Keratinocyte (primary cell): Measurements from ENCODE around the gene GALNT7. TPM values are rescaled to one million over a fixed set of nuclear protein-coding genes. Genes with fewer than 3 reads are reported as not detected.

Experiments
- DNase-seq: peaks from one replicate; pipeline ENCODE4 v3.0.0-alpha.2; 2011; ENCODE audit warnings: low read depth, missing footprints, low spot score
- FAIRE-seq: peaks from 2 replicates; lab custom pipeline; 2011; peaks lifted over from hg19 to GRCh38; lab: Jason Lieb, UNC
- H2AFZ ChIP-seq: 2 replicates; pipeline ENCODE4 v1.6.0; 2012; ENCODE audit warnings: low read length, control low read depth, inconsistent platforms; ENCODE audit not compliant: control insufficient read depth
- H3K27ac ChIP-seq: 2 replicates; pipeline ENCODE4 v1.5.1; 2011; ENCODE audit warnings: low read length; ENCODE audit not compliant: control insufficient read depth, insufficient read depth
- H3K27me3 ChIP-seq: 3 replicates; pipeline ENCODE4 v1.6.0; 2011; ENCODE audit warnings: low read length; ENCODE audit not compliant: control insufficient read depth, insufficient read depth; ENCODE audit errors: extremely low read depth
- H3K36me3 ChIP-seq, 2 experiments: 2 replicates in 1 of 2; 3 replicates in 1 of 2; pipeline ENCODE4 v1.5.1; 2011; ENCODE audit warnings: low read length in 2 of 2, mild to moderate bottlenecking in 1 of 2; ENCODE audit not compliant: control insufficient read depth in 2 of 2, insufficient read depth in 2 of 2; ENCODE audit errors: extremely low read depth in 1 of 2
- H3K4me1 ChIP-seq: 3 replicates; pipeline ENCODE4 v1.5.1; 2011; ENCODE audit warnings: low read length; ENCODE audit not compliant: control insufficient read depth, insufficient read depth; ENCODE audit errors: extremely low read depth
- H3K4me2 ChIP-seq: 3 replicates; pipeline ENCODE4 v1.6.0; 2011; ENCODE audit warnings: low read depth, low read length; ENCODE audit not compliant: control insufficient read depth, insufficient read depth; ENCODE audit errors: extremely low read depth
- H3K4me3 ChIP-seq, 3 experiments: fragments of 200-600 bp in 1 of 3; sonication (generic) in 1 of 3; 2 replicates in 2 of 3; 3 replicates in 1 of 3; pipeline ENCODE4 v1.5.1; 2011 to 2016; ENCODE audit warnings: low read length in 3 of 3, mild to moderate bottlenecking in 3 of 3, control low read depth in 2 of 3, inconsistent platforms in 1 of 3, low read depth in 1 of 3, mixed read lengths in 1 of 3, mixed run types in 1 of 3, moderate library complexity in 1 of 3; ENCODE audit not compliant: control insufficient read depth in 2 of 3, insufficient read depth in 2 of 3; ENCODE audit errors: extremely low read depth in 1 of 3
- H3K79me2 ChIP-seq: 2 replicates; pipeline ENCODE4 v1.6.0; 2012; ENCODE audit warnings: low read length; ENCODE audit not compliant: control insufficient read depth, insufficient read depth
- H3K9ac ChIP-seq: 3 replicates; pipeline ENCODE4 v1.6.0; 2011; ENCODE audit warnings: low read length; ENCODE audit not compliant: control insufficient read depth, insufficient read depth; ENCODE audit errors: extremely low read depth
- H3K9me1 ChIP-seq: 3 replicates; pipeline ENCODE4 v1.6.0; 2011; ENCODE audit warnings: low read length; ENCODE audit not compliant: control insufficient read depth, insufficient read depth; ENCODE audit errors: extremely low read depth
- H3K9me3 ChIP-seq: 2 replicates; pipeline ENCODE4 v1.5.1; 2012; ENCODE audit warnings: low read depth, low read length; ENCODE audit not compliant: control insufficient read depth
- H4K20me1 ChIP-seq: 3 replicates; pipeline ENCODE4 v1.6.0; 2011; ENCODE audit warnings: low read length; ENCODE audit not compliant: control insufficient read depth, insufficient read depth; ENCODE audit errors: extremely low read depth
- EZH2 ChIP-seq: IDR thresholded peaks from one replicate; pipeline ENCODE4 v1.6.1; 2012; ENCODE audit warnings: inconsistent platforms, mild to moderate bottlenecking, low read length, moderate library complexity
- dilution Hi-C: fragments of 300-500 bp; cut with MboI; formaldehyde crosslinking; loops from one replicate; pipeline ENCODE4 v1.7.0; 2020; ENCODE audit warnings: low sequenced_read_pairs; ENCODE audit not compliant: extremely low pct_ligation_motif_present
- polyA plus RNA-seq, 5 experiments: library from polyadenylated mRNA; depleted of rRNA in 3 of 5; stranded (reverse) in 3 of 5; stranded (forward) in 1 of 5; unstranded in 1 of 5; fragments of >200 nt; gene quantifications; 1 replicate in 1 of 5; 2 replicates in 3 of 5; 3 replicates in 1 of 5; pipeline versions ENCODE4 v1.2.1 to v1.2.3, GENCODE V29; 2011 to 2012; ENCODE audit warnings: missing spikeins in 2 of 5, low read depth in 1 of 5, low replicate concordance in 1 of 5
- TF ChIP-seq, protein P1 (sequence below), 3 experiments: IDR thresholded peaks in 1 of 3; conservative IDR thresholded peaks in 1 of 3; optimal IDR thresholded peaks in 1 of 3; 2 replicates in 2 of 3; 3 replicates in 1 of 3; pipeline versions ENCODE3 to v1.5.1; 2011; ENCODE audit warnings: low read length in 3 of 3, mild to moderate bottlenecking in 3 of 3, moderate library complexity in 2 of 3, control low read depth in 1 of 3, inconsistent platforms in 1 of 3; ENCODE audit not compliant: insufficient read depth in 2 of 3; ENCODE audit errors: extremely low read depth in 1 of 3

GALNT7 gene
- polyA plus RNA-seq, 1 donor (not counting 4 experiments of a cell fraction or from before 2014, with no cell fraction given), result 28.8 TPM

DNA sequence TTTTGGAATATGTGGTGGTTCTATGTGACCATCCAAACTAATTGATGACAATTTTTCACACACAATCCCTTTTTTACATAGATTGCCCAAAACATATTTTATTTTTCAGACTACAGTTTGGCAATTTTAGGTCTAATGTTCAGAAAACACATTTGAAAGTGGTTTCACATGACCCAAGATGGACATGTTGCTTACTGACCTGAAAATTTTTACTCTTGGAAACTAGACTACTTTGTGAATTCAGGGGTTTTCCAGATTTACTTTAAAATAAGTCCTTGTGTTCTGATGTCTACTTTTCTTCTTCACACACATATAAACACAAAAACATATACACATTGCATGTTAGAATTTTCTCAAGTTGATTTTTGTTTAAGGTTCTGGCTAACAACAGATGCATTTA, 86.0 kb downstream of the GALNT7 start:
- dilution Hi-C loops, result no loop called here
- TF ChIP-seq, protein P1, sequence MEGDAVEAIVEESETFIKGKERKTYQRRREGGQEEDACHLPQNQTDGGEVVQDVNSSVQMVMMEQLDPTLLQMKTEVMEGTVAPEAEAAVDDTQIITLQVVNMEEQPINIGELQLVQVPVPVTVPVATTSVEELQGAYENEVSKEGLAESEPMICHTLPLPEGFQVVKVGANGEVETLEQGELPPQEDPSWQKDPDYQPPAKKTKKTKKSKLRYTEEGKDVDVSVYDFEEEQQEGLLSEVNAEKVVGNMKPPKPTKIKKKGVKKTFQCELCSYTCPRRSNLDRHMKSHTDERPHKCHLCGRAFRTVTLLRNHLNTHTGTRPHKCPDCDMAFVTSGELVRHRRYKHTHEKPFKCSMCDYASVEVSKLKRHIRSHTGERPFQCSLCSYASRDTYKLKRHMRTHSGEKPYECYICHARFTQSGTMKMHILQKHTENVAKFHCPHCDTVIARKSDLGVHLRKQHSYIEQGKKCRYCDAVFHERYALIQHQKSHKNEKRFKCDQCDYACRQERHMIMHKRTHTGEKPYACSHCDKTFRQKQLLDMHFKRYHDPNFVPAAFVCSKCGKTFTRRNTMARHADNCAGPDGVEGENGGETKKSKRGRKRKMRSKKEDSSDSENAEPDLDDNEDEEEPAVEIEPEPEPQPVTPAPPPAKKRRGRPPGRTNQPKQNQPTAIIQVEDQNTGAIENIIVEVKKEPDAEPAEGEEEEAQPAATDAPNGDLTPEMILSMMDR (optimal IDR thresholded peaks at IDR 0.05 in 1 of 3, IDR thresholded peaks at IDR 0.05 in 1 of 3, conservative IDR thresholded peaks at IDR 0.05 in 1 of 3; ENCODE audit: extremely low read depth in 1 of 3, insufficient read depth in 2 of 3, low read length in 3 of 3), result no peak
- no peak for TF ChIP-seq EZH2
- DNase-seq (no peak), FAIRE-seq (no peak)
- no peak overlapping the region for H3K27ac ChIP-seq
- no peak overlapping the region for H3K4me2 ChIP-seq
- no peaks in the 10 kb centered on the region for H3K9me3 ChIP-seq
- no peak overlapping the region for H2AFZ ChIP-seq
- peaks cover 15% of the 10 kb centered on the region for H3K4me1 ChIP-seq
- no peaks in the 10 kb centered on the region for H3K79me2 ChIP-seq
- H3K4me3 ChIP-seq, result no peak overlapping the region
- H3K36me3 ChIP-seq, result no peaks in the 10 kb centered on the region
- peaks cover 3% of the 10 kb centered on the region for H4K20me1 ChIP-seq
- H3K27me3 ChIP-seq, result no peaks in the 10 kb centered on the region
- no peak overlapping the region for H3K9ac ChIP-seq
- no peaks in the 10 kb centered on the region for H3K9me1 ChIP-seq

DNA sequence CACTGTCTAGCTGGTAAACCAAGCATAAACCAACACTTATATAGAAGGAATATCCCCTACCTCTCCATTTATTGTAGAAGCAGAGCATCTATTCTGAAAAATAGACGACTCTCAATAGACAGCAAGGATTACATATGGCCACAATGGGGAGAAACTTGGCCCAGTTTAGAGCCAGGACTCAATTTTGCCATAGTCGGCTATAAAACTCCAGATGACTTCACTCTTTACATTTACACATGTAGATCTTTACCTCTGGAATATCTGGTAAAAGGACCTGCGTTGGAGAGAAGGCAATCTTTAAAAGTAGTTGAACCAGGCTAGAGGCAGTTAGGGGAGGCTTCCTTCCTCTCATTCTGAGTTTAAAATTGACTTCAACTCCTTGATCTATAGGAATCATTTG, 88.2 kb downstream of the GALNT7 start:
- FAIRE-seq (no peak), DNase-seq (no peak)
- TF ChIP-seq EZH2, result no peak
- TF ChIP-seq, protein P1 (optimal IDR thresholded peaks at IDR 0.05 in 1 of 3, IDR thresholded peaks at IDR 0.05 in 1 of 3, conservative IDR thresholded peaks at IDR 0.05 in 1 of 3; ENCODE audit: extremely low read depth in 1 of 3, insufficient read depth in 2 of 3, low read length in 3 of 3), result no peak
- Histone ChIP-seq H3K27me3 (no peaks in the 10 kb centered on the region), H3K9ac (no peak overlapping the region), H2AFZ (no peak overlapping the region), H3K4me3 (no peak overlapping the region), H3K4me1 (peaks cover 15% of the 10 kb centered on the region), H3K9me1 (no peaks in the 10 kb centered on the region), H4K20me1 (peaks cover 3% of the 10 kb centered on the region), H3K27ac (no peak overlapping the region), H3K9me3 (no peaks in the 10 kb centered on the region), H3K79me2 (no peaks in the 10 kb centered on the region), H3K36me3 (no peaks in the 10 kb centered on the region), H3K4me2 (no peak overlapping the region)
- dilution Hi-C loops, result no loop called here
